Activated CD4-positive, alpha-beta T cell treated with anti-CD3 and anti-CD28 coated beads for 36 hours (primary cell): Measurements from ENCODE around the gene FAM168B. TPM values are rescaled to one million over a fixed set of nuclear protein-coding genes. Genes with fewer than 3 reads are reported as not detected.

Source experiments
- ATAC-seq: fragments of 200-7000 bp; cut with Tn5 transposase; one replicate; pipeline ENCODE4 v1.10.0; 2021; ENCODE audit warnings: mild to moderate bottlenecking, moderate library complexity
- CTCF ChIA-PET: fragments of 350-600 bp; sonication (Branson Sonifier 250); formaldehyde crosslinking; loops from one replicate; lab custom pipeline; 2021; ENCODE audit warnings: antibody characterized with exemption; lab: Charles Lee
- POLR2A ChIA-PET: fragments of 350-600 bp; sonication (Branson Sonifier 250); formaldehyde crosslinking; loops from one replicate; lab custom pipeline; 2021; ENCODE audit warnings: antibody characterized with exemption, inconsistent platforms; lab: Charles Lee
- DNase-seq: peaks from one replicate; pipeline ENCODE4 v3.0.0-alpha.2; 2020
- H3K27ac Mint-ChIP-seq: one replicate; pipeline ENCODE4 v1.8.0; 2021; ENCODE audit warnings: mixed read lengths
- H3K27me3 Mint-ChIP-seq: one replicate; pipeline ENCODE4 v1.8.0; 2021; ENCODE audit warnings: mixed read lengths
- H3K36me3 Mint-ChIP-seq: one replicate; pipeline ENCODE4 v1.8.0; 2021; ENCODE audit warnings: low read depth, mixed read lengths
- H3K4me1 Mint-ChIP-seq: one replicate; pipeline ENCODE4 v1.8.0; 2021; ENCODE audit warnings: mixed read lengths
- H3K4me3 Mint-ChIP-seq: one replicate; pipeline ENCODE4 v1.8.0; 2021; ENCODE audit warnings: mild to moderate bottlenecking, moderate library complexity, mixed read lengths
- H3K9me3 Mint-ChIP-seq: one replicate; pipeline ENCODE4 v1.8.0; 2021; ENCODE audit warnings: low read depth, mixed read lengths
- intact Hi-C, 2 experiments: fragments of 100-400 bp; cut with DNase I in 1 of 2; cut with micrococcal nuclease in 1 of 2; formaldehyde crosslinking; loops; one replicate each; pipeline versions ENCODE4 v1.14.2 to v1.15.1; 2022 to 2024; cut with DNase I, micrococcal nuclease
- total RNA-seq, 2 experiments: library from RNA; stranded (reverse); gene quantifications; one replicate each; pipeline ENCODE4 v1.2.3, GENCODE V29; 2021

FAM168B gene
- total RNA-seq, 2 experiments from 2014 or later = 59.8 to 74.7 TPM

- no peaks in the 10 kb centered on the region for H3K9me3 Mint-ChIP-seq
- no peaks in the 10 kb centered on the region for H3K4me1 Mint-ChIP-seq
- intact Hi-C loops = no loop called here
- H3K4me3 Mint-ChIP-seq = no peak overlapping the region
- ChIA-PET POLR2A (no interaction called here), CTCF (no interaction called here)
- DNase-seq (no peak), ATAC-seq (no peak)
- H3K36me3 Mint-ChIP-seq = peaks cover 61% of the 10 kb centered on the region
- H3K27ac Mint-ChIP-seq = peak overlapping the region; percentile 4
- no peaks in the 10 kb centered on the region for H3K27me3 Mint-ChIP-seq
These were observed 40.5 kb downstream of the FAM168B start for GRCh38 chr2:131052741-131053263.

- Mint-ChIP-seq H3K4me3 (no peak overlapping the region), H3K27me3 (no peaks in the 10 kb centered on the region), H3K4me1 (no peaks in the 10 kb centered on the region), H3K9me3 (no peaks in the 10 kb centered on the region), H3K27ac (no peak overlapping the region), H3K36me3 (peaks cover 54% of the 10 kb centered on the region)
- ATAC-seq = no peak
- intact Hi-C loops = no loop called here
- DNase-seq = no peak
- POLR2A ChIA-PET = no interaction called here
- CTCF ChIA-PET = interaction anchor here (0.6 to 0.7 kb wide), 2 partner anchors 65 to 709 kb away, joined by 3 read pairs; a partner anchor contains a TSS
These were observed 42.4 kb downstream of the FAM168B start for GRCh38 chr2:131050896-131051295.

GRCh38 chr2:131049150-131049718 lies 44.0 kb downstream of the FAM168B start:
- POLR2A ChIA-PET = interaction anchor here (0.5 to 0.6 kb wide), 2 partner anchors 23 to 90 kb away, joined by 3 read pairs; no protein-coding TSS in a partner anchor
- Mint-ChIP-seq H3K9me3 (no peaks in the 10 kb centered on the region), H3K4me1 (no peaks in the 10 kb centered on the region), H3K27me3 (no peaks in the 10 kb centered on the region), H3K4me3 (no peak overlapping the region), H3K36me3 (peaks cover 39% of the 10 kb centered on the region), H3K27ac (peak overlapping the region; percentile 3)
- ATAC-seq (no peak), DNase-seq (no peak)
- intact Hi-C loops = no loop called here
- CTCF ChIA-PET = no interaction called here

- H3K27me3 Mint-ChIP-seq = no peaks in the 10 kb centered on the region
- DNase-seq = no peak
- ChIA-PET CTCF (no interaction called here), POLR2A (interaction anchor here (0.5 kb wide), 1 partner anchor 24 kb away, joined by 3 read pairs; no protein-coding TSS in a partner anchor)
- no peak overlapping the region for H3K27ac Mint-ChIP-seq
- ATAC-seq = no peak
- no peaks in the 10 kb centered on the region for H3K4me1 Mint-ChIP-seq
- intact Hi-C loops = no loop called here
- peaks cover 39% of the 10 kb centered on the region for H3K36me3 Mint-ChIP-seq
- H3K4me3 Mint-ChIP-seq = no peak overlapping the region
- H3K9me3 Mint-ChIP-seq = no peaks in the 10 kb centered on the region
These were observed 44.6 kb downstream of the FAM168B start for GRCh38 chr2:131048641-131049040.

GRCh38 chr2:131047920-131048560 lies 45.2 kb downstream of the FAM168B start:
- Mint-ChIP-seq H3K27ac (no peak overlapping the region), H3K9me3 (no peaks in the 10 kb centered on the region), H3K36me3 (peaks cover 36% of the 10 kb centered on the region), H3K27me3 (no peaks in the 10 kb centered on the region), H3K4me3 (no peak overlapping the region), H3K4me1 (no peaks in the 10 kb centered on the region)
- no peak for ATAC-seq
- intact Hi-C loops = no loop called here
- ChIA-PET POLR2A (no interaction called here), CTCF (no interaction called here)
- DNase-seq = no peak

- peaks cover 29% of the 10 kb centered on the region for H3K36me3 Mint-ChIP-seq
- ATAC-seq (no peak), DNase-seq (no peak)
- H3K4me3 Mint-ChIP-seq = no peak overlapping the region
- no peak overlapping the region for H3K27ac Mint-ChIP-seq
- POLR2A ChIA-PET = no interaction called here
- peaks cover 4% of the 10 kb centered on the region for H3K4me1 Mint-ChIP-seq
- CTCF ChIA-PET = no interaction called here
- H3K9me3 Mint-ChIP-seq = no peaks in the 10 kb centered on the region
- H3K27me3 Mint-ChIP-seq = no peaks in the 10 kb centered on the region
- intact Hi-C loops = no loop called here
These were observed 46.2 kb downstream of the FAM168B start for GRCh38 chr2:131046918-131047652.

GRCh38 chr2:131046028-131046917 lies 47.0 kb downstream of the FAM168B start:
- no peak overlapping the region for H3K27ac Mint-ChIP-seq
- peaks cover 12% of the 10 kb centered on the region for H3K4me1 Mint-ChIP-seq
- DNase-seq (no peak), ATAC-seq (no peak)
- no peaks in the 10 kb centered on the region for H3K9me3 Mint-ChIP-seq
- H3K4me3 Mint-ChIP-seq = no peak overlapping the region
- intact Hi-C loops = no loop called here
- peaks cover 22% of the 10 kb centered on the region for H3K36me3 Mint-ChIP-seq
- CTCF ChIA-PET = no interaction called here
- POLR2A ChIA-PET = interaction anchor here (0.6 kb wide), 1 partner anchor 19 kb away, joined by 7 read pairs; no protein-coding TSS in a partner anchor
- H3K27me3 Mint-ChIP-seq = no peaks in the 10 kb centered on the region

GRCh38 chr2:131045286-131046027 lies 47.8 kb downstream of the FAM168B start:
- intact Hi-C loops = no loop called here
- no peaks in the 10 kb centered on the region for H3K27me3 Mint-ChIP-seq
- peaks cover 20% of the 10 kb centered on the region for H3K4me1 Mint-ChIP-seq
- no peak for ATAC-seq
- no peak overlapping the region for H3K4me3 Mint-ChIP-seq
- POLR2A ChIA-PET = interaction anchor here (0.6 kb wide), 1 partner anchor 20 kb away, joined by 7 read pairs; no protein-coding TSS in a partner anchor
- no peak overlapping the region for H3K27ac Mint-ChIP-seq
- CTCF ChIA-PET = no interaction called here
- H3K36me3 Mint-ChIP-seq = peaks cover 22% of the 10 kb centered on the region
- DNase-seq = no peak
- H3K9me3 Mint-ChIP-seq = no peaks in the 10 kb centered on the region

- no peak for DNase-seq
- Mint-ChIP-seq H3K27me3 (no peaks in the 10 kb centered on the region), H3K4me3 (no peak overlapping the region), H3K9me3 (no peaks in the 10 kb centered on the region), H3K36me3 (peaks cover 17% of the 10 kb centered on the region), H3K4me1 (peaks cover 24% of the 10 kb centered on the region), H3K27ac (no peak overlapping the region)
- intact Hi-C loops = no loop called here
- CTCF ChIA-PET = no interaction called here
- POLR2A ChIA-PET = no interaction called here
- no peak for ATAC-seq
These were observed 48.5 kb downstream of the FAM168B start for GRCh38 chr2:131044757-131045150.

- Mint-ChIP-seq H3K9me3 (no peaks in the 10 kb centered on the region), H3K36me3 (peaks cover 13% of the 10 kb centered on the region), H3K27ac (no peak overlapping the region), H3K4me3 (no peak overlapping the region), H3K27me3 (no peaks in the 10 kb centered on the region), H3K4me1 (peaks cover 24% of the 10 kb centered on the region)
- ChIA-PET POLR2A (no interaction called here), CTCF (no interaction called here)
- DNase-seq (no peak), ATAC-seq (no peak)
- intact Hi-C loops = no loop called here
These were observed 49.0 kb downstream of the FAM168B start for GRCh38 chr2:131044075-131044756.
